Effector memory CD4-positive, alpha-beta T cell (primary cell): ENCODE data around the gene SPATA1.

Experiments used
- DNase-seq, 3 donors: peaks; one replicate each; pipeline ENCODE4 v3.0.0-alpha.2; 2020
- H3K27ac ChIP-seq: 2 replicates; pipeline ENCODE4 v1.7.0; 2013; ENCODE audit warnings: mild to moderate bottlenecking, low read length, moderate library complexity; ENCODE audit not compliant: insufficient read depth, poor library complexity, severe bottlenecking
- H3K27me3 ChIP-seq: replicated peaks from 2 replicates; pipeline ENCODE4 v1.7.0; 2013; ENCODE audit warnings: mild to moderate bottlenecking, low read length; ENCODE audit not compliant: insufficient read depth, control insufficient read depth, poor library complexity, severe bottlenecking
- H3K36me3 ChIP-seq: 2 replicates; pipeline ENCODE4 v1.7.0; 2013; ENCODE audit warnings: mild to moderate bottlenecking, low read length, moderate library complexity; ENCODE audit not compliant: control insufficient read depth, insufficient read depth
- H3K4me1 ChIP-seq: 2 replicates; pipeline ENCODE4 v1.7.0; 2013; ENCODE audit warnings: low read length, mild to moderate bottlenecking; ENCODE audit not compliant: control insufficient read depth, insufficient read depth, poor library complexity, severe bottlenecking
- H3K4me3 ChIP-seq: 2 replicates; pipeline ENCODE4 v1.7.0; 2013; ENCODE audit warnings: low read length, low read depth, mild to moderate bottlenecking; ENCODE audit not compliant: insufficient read depth, poor library complexity, severe bottlenecking
- H3K9me3 ChIP-seq: 2 replicates; pipeline ENCODE4 v1.7.0; 2013; ENCODE audit warnings: mild to moderate bottlenecking, low read length, moderate library complexity; ENCODE audit not compliant: control insufficient read depth
- total RNA-seq, 3 donors: gene quantifications; one replicate each; lab custom pipeline; 2026; lab: John Stamatoyannopoulos, UW

SPATA1 gene
- total RNA-seq: 0 to 1.5 (median 0.97) reads per million in 3 donors

- Histone ChIP-seq H3K27ac (peak within 1 kb of the TSS; percentile 78), H3K4me1 (peaks cover 20% of the 10 kb centered on the region), H3K36me3 (no peaks in the 10 kb centered on the region), H3K27me3 (no peaks in the 10 kb centered on the region), H3K9me3 (no peaks in the 10 kb centered on the region), H3K4me3 (peak within 1 kb of the TSS; percentile 80)
- peak; percentile 94 to 96 (median 95) for DNase-seq
Observed at GRCh38 chr1:84506002-84506728, at the start of gene SPATA1, which contains the start of gene GNG5. SPATA1 (plus strand) TSS chr1:84506386; CDS start chr1:84516360, 9,974 bp downstream. GNG5 (minus strand) TSS chr1:84506581; CDS start chr1:84506091, 490 bp downstream.

- no peak for DNase-seq
- H3K4me1 ChIP-seq: no peaks in the 10 kb centered on the region
- H3K27me3 ChIP-seq: no peaks in the 10 kb centered on the region
- no peaks in the 10 kb centered on the region for H3K9me3 ChIP-seq
- H3K36me3 ChIP-seq: no peaks in the 10 kb centered on the region
- H3K4me3 ChIP-seq: no peak overlapping the region
- H3K27ac ChIP-seq: no peak overlapping the region
Observed at GRCh38 chr1:84462118-84462517, 44.1 kb upstream of the SPATA1 start.

DNA sequence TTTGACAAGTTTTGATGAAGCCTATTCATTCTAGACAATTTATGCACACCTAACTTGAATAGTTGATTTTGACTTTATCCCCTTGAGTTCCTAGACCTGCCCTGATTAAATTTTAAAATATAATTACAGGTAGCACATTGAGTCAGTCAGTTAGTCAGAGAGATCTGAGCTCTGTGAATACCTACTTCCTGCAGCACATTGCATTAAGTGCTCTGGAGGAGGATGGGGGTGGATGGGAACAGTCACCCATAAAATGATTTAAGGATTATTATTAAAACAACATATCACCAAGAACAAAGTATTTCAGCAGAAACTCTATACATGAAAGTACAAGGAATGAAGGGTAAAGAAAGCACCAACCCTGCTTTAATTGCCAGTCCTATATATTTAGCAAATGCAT lies 38.9 kb upstream of the SPATA1 start:
- Histone ChIP-seq H3K9me3 (no peaks in the 10 kb centered on the region), H3K4me3 (no peak overlapping the region), H3K27ac (no peak overlapping the region), H3K4me1 (no peaks in the 10 kb centered on the region), H3K36me3 (no peaks in the 10 kb centered on the region), H3K27me3 (peaks cover 3% of the 10 kb centered on the region)
- no peak for DNase-seq

GRCh38 chr1:84476225-84476624 lies 30.0 kb upstream of the SPATA1 start:
- H3K36me3 ChIP-seq: no peaks in the 10 kb centered on the region
- no peak overlapping the region for H3K27ac ChIP-seq
- DNase-seq: no peak
- H3K27me3 ChIP-seq: no peaks in the 10 kb centered on the region
- no peaks in the 10 kb centered on the region for H3K9me3 ChIP-seq
- H3K4me1 ChIP-seq: peaks cover 15% of the 10 kb centered on the region
- H3K4me3 ChIP-seq: no peak overlapping the region

DNA sequence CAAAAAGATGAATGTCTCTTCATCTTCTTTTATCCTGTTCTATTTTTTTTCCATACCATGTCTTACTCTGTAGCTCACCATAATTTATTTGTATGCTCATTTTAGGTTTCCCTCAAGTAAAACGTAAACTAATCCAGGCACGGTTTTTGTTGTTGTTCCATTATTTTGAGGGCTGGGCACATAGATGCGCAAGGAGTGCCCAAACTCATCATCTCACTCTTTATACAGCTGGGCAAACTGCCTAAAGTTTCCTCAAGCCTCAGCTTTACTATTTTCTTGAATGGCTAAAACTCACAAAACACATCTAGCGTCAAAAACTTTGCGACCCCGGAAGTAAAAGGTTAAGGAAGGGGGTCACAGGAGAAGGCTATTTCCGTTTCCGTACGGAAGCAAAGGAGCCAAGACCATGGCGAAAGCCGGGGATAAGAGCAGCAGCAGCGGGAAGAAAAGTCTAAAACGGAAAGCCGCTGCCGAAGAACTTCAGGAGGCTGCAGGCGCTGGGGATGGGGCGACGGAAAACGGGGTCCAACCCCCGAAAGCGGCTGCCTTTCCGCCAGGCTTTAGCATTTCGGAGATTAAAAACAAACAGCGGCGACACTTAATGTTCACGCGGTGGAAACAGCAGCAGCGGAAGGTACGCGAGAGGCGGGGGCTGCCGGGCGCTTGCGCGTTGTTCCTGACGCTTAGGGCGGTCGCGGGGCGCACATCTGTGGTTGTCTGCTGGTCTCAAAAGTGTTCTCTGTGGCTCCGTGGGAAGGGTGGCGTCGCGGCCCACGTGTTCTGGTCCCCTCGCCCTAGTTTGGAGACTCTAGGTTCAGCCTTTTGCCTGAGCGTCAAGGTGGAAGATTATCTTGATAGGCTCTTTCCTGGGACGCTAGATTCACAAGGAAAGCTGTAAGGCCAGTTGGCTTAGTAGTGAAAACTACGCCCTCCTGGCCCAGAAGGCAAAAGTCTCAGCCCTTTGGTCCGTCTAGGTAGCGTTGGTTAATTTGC lies 27.0 kb upstream of the SPATA1 start, which contains the start of gene RPF1:
Gene RPF1, plus strand, starts transcription at position 391 of the 993 bp plus-strand sequence. Its CDS starts 16 bp downstream, at position 407.
- Histone ChIP-seq H3K9me3 (no peaks in the 10 kb centered on the region), H3K4me3 (peak within 1 kb of the TSS; percentile 69), H3K4me1 (peaks cover 17% of the 10 kb centered on the region), H3K27ac (peak within 1 kb of the TSS; percentile 84), H3K27me3 (no peaks in the 10 kb centered on the region), H3K36me3 (peaks cover 8% of the 10 kb centered on the region)
- peak; percentile 68 to 72 (median 69) for DNase-seq

DNA sequence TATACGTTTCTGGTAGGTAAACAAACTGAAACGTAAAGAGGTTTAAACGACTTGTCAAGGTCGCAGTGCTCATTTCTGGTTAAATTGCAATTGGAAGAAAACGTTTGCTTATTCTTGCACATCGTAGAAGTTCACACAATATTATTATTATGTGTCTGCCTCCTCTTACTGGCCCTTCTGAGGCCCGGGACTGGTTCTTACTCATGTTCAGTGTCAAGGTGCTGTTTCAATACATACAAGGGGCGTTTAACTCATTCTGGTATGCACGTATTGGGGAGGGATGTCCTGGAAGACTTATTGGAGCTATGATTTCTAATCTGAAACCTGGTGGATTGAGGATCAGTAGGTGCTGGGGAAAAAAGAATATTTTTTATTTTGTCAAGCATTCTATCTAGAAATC lies 26.2 kb upstream of the SPATA1 start:
- Histone ChIP-seq H3K4me1 (peaks cover 17% of the 10 kb centered on the region), H3K27ac (peak overlapping the region; percentile 84), H3K4me3 (peak overlapping the region; percentile 69), H3K9me3 (no peaks in the 10 kb centered on the region), H3K36me3 (peaks cover 8% of the 10 kb centered on the region), H3K27me3 (no peaks in the 10 kb centered on the region)
- DNase-seq: no peak

- DNase-seq: no peak
- Histone ChIP-seq H3K4me1 (peaks cover 17% of the 10 kb centered on the region), H3K9me3 (no peaks in the 10 kb centered on the region), H3K27me3 (no peaks in the 10 kb centered on the region), H3K4me3 (no peak overlapping the region), H3K27ac (no peak overlapping the region), H3K36me3 (peaks cover 15% of the 10 kb centered on the region)
Observed at GRCh38 chr1:84480650-84481049, 25.5 kb upstream of the SPATA1 start.

GRCh38 chr1:84481317-84481716 lies 24.9 kb upstream of the SPATA1 start:
- no peak for DNase-seq
- H3K27ac ChIP-seq: no peak overlapping the region
- H3K9me3 ChIP-seq: no peaks in the 10 kb centered on the region
- no peak overlapping the region for H3K4me3 ChIP-seq
- peaks cover 16% of the 10 kb centered on the region for H3K36me3 ChIP-seq
- peaks cover 17% of the 10 kb centered on the region for H3K4me1 ChIP-seq
- H3K27me3 ChIP-seq: no peaks in the 10 kb centered on the region

GRCh38 chr1:84488107-84488506 lies 18.1 kb upstream of the SPATA1 start:
- Histone ChIP-seq H3K9me3 (no peaks in the 10 kb centered on the region), H3K4me3 (no peak overlapping the region), H3K36me3 (peaks cover 53% of the 10 kb centered on the region), H3K27ac (no peak overlapping the region), H3K4me1 (no peaks in the 10 kb centered on the region), H3K27me3 (no peaks in the 10 kb centered on the region)
- no peak for DNase-seq
